ENCODE data around the gene EIPR1. TPM values are rescaled to one million over a fixed set of nuclear protein-coding genes. Genes with fewer than 3 reads are reported as not detected.

EIPR1 gene
- total and polyA plus RNA-seq, 2 of the 13 experiments (the other 11 are each of a cell fraction or from before 2014, with no cell fraction given) = 70.0 to 96.3 TPM

- no peak for TF ChIP-seq TRIM22 (IDR thresholded peaks at IDR 0.05)
- TF ChIP-seq MLX (CRISPR knock-in tag; IDR thresholded peaks at IDR 0.05) = peak; percentile 79
- TF ChIP-seq ZFP36 (IDR thresholded peaks at IDR 0.05; ENCODE audit: borderline replicate concordance, low read depth, low read length, partially characterized antibody) = no peak
- no peak for TF ChIP-seq ZSCAN30 (CRISPR knock-in tag; IDR thresholded peaks at IDR 0.05)
- TF ChIP-seq FUBP1 (CRISPR knock-in tag; IDR thresholded peaks at IDR 0.05; ENCODE audit: borderline replicate concordance) = no peak
- TF ChIP-seq MEIS1 (CRISPR knock-in tag; IDR thresholded peaks at IDR 0.05; ENCODE audit: borderline replicate concordance) = 0 out of 2 replicates have a peak, but pooled peaks have one; percentile 43
- 0 out of 2 replicates have a peak, but pooled peaks have one; percentile 8 for TF ChIP-seq ARHGAP35 (CRISPR knock-in tag; IDR thresholded peaks at IDR 0.05; ENCODE audit: borderline replicate concordance)
- TF ChIP-seq CSRNP2 (CRISPR knock-in tag; conservative IDR thresholded peaks at IDR 0.05; ENCODE audit: low read depth) = no peak
- TF ChIP-seq ZNF292 (CRISPR knock-in tag; IDR thresholded peaks at IDR 0.05; ENCODE audit: borderline replicate concordance, low read depth) = no peak
- no peak for TF ChIP-seq ZNF512B (CRISPR knock-in tag; IDR thresholded peaks at IDR 0.05; ENCODE audit: borderline replicate concordance)
- no peak for TF ChIP-seq MXD1 (CRISPR knock-in tag; IDR thresholded peaks at IDR 0.05)
- TF ChIP-seq ZNF234 (CRISPR knock-in tag; conservative IDR thresholded peaks at IDR 0.05) = no peak
- no peak for TF ChIP-seq NFE2L1 (CRISPR knock-in tag; IDR thresholded peaks at IDR 0.05; ENCODE audit: borderline replicate concordance)
- no peak for TF ChIP-seq MAFG (CRISPR knock-in tag; IDR thresholded peaks at IDR 0.05)
- no peak for TF ChIP-seq GFI1 (CRISPR knock-in tag; IDR thresholded peaks at IDR 0.05; ENCODE audit: borderline replicate concordance)
- no peak for TF ChIP-seq ZNF616 (CRISPR knock-in tag; IDR thresholded peaks at IDR 0.05; ENCODE audit: low read depth)
- no peak for TF ChIP-seq MTA3 (CRISPR knock-in tag; IDR thresholded peaks at IDR 0.05)
These were observed 73.8 kb downstream of the EIPR1 start (continued) for GRCh38 chr2:3303583-3304406.

Data from HepG2 (cell line).